ENCODE results near the gene FXYD2.
"Not testable (repeated sequence)": the region's sequence is repeated elsewhere in the genome, so short reads cannot be mapped to it uniquely, and the experiment has no call there.

Gene FXYD2

DNA sequence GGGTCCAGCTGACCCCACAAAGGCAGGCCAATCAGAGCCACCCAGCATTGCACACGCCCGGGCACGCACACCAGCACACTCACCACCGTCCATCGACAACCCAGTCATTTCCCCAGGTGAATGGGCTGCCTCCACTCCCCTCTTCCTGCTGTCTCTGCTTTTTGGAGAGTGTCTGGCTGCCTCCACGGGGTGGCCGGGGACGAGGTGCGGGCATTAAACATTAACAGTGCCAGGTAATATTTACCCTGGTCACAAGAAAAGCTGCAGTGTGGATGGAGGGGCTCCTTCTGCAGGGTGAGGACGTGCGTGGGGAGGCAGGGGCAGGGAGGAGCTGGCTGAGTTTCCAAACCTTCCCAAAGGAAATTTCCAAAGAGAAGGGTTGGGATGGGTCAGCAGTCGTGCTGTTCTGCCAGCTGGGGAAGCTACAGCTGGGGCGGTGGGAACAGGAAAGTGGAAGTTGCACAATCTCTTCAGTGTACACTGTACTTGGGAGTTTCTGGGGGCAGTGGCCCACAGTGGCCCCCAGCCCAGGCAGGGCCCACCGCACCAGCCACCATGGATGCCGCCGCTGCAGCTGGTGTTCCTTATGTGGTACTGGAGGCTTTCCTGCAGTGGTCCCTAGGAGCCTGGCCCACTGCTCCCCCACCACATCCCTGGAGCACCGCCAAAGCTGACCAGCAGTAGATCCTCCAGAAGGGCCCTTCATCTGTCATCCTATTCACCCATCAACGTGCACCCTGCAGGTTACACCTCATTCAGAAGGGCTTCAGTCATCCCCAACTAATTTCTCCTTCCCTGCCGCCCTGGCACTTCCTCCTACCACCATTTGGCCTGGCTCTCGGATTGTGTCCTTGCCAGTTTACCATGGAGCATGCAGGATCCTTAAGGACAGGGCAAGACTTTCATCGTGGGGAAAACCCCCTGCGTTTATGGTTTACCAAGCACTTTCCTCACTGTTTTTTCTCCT lies at the start of gene FXYD2:
Gene FXYD2 (minus strand): TSS at position 174 of the 967 bp plus-strand sequence. CDS start 66 bp downstream, at position 108.
- no peak for DNase-seq (ENCODE audit: low read depth)

GRCh38 chr11:117873828-117874125 lies 49.2 kb upstream of the FXYD2 start:
- no peak for DNase-seq (ENCODE audit: low read depth)

- no peak for DNase-seq (ENCODE audit: low read depth)
Observed at GRCh38 chr11:117872975-117873827, 48.7 kb upstream of the FXYD2 start.

GRCh38 chr11:117872420-117872961 lies 47.9 kb upstream of the FXYD2 start:
- no peak for DNase-seq (ENCODE audit: low read depth)

DNA sequence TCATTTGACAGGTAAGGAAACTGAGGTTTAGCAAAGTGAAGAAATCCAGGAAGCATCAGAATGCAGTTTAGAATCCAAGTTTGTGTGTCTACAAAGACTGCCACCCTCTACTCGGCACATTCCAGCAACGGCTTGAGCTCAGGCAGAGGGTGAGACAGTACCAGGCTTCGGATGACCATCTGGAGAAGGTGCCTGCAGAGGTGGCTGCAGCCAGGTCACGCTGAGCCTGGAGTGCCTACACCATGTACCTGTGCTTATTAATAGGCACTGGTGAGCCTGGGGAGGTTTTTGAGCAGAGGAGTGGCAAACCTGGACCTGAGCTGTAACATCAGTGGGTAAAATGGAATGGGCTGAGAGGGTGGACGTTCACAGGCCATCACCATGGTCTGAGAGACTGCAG lies 47.2 kb upstream of the FXYD2 start:
- no peak for DNase-seq (ENCODE audit: low read depth)

GRCh38 chr11:117871160-117871559 lies 46.6 kb upstream of the FXYD2 start:
- no peak for DNase-seq (ENCODE audit: low read depth)

DNA sequence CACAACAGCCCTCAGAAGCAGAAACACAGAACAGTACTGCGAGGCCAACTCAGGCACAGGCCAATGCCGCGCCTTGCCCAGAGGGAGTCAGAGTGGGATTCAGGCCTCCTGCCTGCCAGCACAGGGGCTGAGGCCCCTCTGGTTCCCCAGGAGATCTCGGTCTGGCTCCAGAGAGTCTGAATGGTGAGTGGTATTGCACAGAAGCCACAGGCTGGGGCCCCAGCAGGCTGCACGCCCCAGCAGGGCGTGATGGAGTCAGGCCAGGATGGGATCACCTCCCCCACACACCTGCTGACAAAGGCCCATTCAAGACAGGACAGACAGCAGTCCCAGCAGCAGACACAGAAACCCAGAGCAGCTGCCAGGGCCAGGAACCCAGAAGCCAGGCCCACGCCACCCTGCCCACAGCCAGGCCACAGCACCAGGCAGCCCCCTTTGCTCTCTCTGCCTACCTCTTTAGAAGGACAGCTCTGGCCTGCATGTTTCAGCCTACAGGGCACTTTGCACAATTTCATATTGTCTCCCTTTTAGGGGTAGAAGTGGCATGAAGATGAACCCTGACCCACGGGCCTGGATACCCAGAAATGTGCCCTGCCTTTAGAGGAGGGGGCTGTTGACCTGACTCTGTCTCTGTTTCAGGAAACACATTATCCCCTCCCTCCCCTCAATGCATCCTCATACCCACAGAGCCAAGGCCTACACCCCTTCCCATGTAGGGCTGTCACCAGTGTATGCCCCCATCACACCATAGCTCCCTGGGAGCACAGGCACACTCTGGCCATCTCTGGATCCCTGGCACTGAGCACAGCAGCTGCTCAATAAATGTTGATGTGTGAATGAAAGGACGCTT lies 45.8 kb upstream of the FXYD2 start:
- no peak for DNase-seq (ENCODE audit: low read depth)

DNA sequence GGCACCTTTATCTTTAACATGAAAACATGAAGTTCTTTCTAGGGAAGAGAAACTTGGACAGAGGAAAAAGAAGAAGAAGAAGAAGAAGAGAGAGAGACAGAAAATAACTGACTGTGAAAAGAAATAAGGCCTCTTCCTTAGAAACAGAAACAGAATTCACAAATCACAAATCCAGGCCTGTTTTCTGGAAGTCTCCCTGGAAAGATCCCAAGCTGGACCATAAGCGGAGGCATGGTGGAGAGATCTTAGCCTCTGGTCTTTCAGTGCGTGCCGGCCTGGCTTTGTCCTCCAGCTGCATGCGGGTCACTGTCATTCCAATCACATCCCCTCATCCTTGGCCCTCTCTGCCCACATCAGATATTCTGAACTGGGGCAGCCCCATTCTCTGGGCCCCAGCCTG lies 45.1 kb upstream of the FXYD2 start:
- no peak for DNase-seq (ENCODE audit: low read depth)

DNA sequence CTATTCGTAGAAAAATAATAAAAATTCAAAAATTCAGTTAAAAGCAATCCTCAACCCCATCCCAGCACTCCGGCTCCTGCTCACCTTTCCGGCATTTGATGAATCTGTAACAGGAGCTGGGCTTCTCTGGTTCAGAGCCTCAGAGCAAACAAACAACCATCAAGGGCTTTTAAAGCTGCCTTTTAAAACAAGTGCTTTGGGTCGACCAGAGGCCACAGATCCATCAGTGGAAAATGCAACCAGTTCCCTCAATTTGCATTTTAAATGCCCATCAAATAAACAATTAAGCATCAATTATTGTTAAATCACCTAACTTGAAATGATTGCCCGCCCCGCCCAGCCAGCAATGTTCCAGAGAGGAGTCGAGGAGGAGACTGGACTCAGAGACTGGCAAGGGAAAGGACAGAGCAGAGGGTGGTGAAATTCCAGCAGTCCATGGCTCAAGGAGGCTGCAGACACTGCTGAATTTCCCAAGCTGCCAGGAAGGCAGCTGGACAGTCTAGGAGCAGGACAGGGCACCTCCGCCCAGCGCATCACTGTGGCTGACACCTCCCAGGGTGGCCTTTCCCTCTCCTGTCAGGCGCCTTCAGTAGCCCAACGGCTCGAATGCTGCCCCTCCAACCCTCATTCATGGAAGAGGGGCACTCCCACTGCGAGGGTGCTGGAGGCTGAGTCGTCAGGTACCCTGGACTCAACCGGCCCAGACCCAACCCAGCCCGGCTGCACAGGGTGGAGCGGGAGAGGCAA lies 44.4 kb upstream of the FXYD2 start:
- no peak for DNase-seq (ENCODE audit: low read depth)

- DNase-seq (ENCODE audit: low read depth): no peak
Observed at GRCh38 chr11:117868088-117868487, 43.5 kb upstream of the FXYD2 start.

DNA sequence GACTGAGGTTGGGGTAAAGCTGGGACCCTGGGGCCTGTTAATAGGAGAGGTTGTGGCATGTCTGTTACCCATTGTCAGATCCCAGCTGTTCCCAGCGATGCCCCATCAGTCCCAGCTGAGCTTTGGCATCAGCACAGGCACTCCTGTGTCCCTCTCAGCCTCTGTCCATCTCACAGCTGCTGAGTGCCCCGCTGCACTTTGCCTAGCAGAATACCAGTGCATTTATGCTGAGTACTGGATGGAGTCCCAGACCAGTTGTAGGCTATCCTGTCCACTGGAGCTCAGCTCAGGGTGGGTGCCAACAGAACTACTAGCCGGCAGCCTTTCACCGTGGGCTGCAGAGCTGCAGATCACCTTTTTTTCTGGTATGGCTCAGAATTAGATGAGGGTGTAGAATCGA lies 42.0 kb upstream of the FXYD2 start:
- DNase-seq (ENCODE audit: low read depth): no peak

DNA sequence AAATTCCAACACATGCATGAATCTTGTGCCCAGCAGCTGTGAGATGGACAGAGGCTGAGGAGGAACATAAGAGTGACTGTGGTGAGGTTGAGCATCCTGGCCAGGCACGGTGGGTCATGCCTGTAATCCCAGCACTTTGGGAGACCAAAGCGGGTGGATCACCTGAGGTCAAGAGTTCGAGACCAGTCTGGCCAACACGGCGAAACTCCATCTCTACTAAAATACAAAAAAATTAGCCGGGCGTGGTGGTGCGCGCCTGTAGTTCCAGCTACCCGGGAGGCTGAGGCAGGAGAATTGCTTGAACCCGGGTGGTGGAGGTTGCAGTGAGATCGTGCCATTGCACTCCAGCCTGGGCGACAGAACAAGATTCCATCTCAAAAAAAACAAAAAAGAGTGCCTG lies 41.0 kb upstream of the FXYD2 start:
- not testable (repeated sequence) for DNase-seq (ENCODE audit: low read depth)

DNA sequence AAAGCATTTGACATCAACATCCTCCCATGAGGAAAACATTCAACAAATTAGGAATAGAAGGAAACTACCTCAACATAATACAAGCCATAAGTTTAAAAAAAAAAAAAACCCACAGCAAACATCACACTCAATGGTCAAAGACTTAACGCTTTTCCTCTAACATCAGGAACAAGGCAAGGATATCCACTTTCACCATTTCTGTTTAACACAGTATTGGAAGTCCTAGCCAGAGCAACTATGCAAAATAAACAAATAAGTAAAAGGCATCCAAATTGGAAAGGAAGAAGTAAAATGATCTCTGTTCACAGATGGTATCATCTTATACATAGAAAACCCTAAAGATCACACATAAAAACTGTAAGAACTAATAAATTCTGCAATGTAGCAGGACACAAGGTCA lies 38.8 kb upstream of the FXYD2 start:
- DNase-seq (ENCODE audit: low read depth): no peak

- DNase-seq (ENCODE audit: low read depth): no peak
Observed at GRCh38 chr11:117862753-117863152, 38.2 kb upstream of the FXYD2 start.

DNA sequence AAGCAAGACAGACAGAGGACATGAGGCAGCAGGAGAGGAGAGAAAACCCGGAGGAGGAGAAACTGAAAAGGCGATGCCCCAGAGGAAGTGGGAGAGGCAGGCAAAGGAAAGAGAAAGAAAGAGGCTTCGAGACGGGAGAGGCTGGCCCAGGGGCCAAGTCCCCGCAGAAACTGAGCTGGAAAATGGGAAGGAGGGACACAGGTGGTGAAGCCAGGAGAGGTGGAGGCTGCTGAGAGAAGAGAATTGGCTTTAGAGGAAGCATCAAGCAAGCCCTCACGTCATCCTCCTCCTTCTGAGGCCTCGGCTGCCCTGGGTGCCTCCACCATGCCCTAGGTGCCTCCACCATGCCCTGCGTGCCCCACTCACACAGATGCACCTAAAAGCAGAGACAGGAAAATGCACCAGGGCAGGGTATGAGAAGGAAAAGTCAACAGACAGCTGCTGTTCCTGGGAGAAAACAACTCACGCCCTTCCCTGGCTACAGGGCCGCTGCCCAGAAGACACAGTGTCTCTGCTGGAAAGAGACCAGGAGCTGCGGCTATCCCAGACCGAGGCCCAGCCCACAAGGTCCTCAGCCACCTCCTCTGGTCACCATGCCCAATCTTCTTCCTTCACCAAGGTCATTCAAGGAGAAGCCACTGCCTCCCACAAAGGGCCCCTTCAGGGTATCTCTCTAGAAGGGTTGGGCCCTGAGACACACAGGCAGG lies 37.6 kb upstream of the FXYD2 start:
- no peak for DNase-seq (ENCODE audit: low read depth)

GRCh38 chr11:117861151-117862018 lies 36.8 kb upstream of the FXYD2 start:
- DNase-seq (ENCODE audit: low read depth): no peak

DNA sequence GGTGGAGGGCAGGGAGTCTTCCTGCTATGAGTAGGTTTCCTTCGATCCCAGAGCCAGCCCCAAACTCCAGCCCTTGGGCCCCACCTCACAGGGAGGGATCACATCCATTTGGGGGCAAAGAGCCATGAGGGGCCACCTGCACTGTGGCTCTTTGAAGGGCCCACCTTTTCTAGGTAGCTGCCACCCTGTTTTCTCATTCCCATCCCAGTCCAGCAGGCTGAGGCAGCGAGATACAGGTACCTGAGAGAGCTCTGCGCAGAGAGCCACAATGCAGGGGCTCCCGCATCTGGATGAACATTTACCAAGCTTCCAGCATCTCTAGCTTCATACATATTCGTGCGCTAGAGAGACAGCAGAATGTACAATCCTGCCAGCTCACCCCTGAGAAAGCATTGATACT lies 35.6 kb upstream of the FXYD2 start:
- no peak for DNase-seq (ENCODE audit: low read depth)

DNA sequence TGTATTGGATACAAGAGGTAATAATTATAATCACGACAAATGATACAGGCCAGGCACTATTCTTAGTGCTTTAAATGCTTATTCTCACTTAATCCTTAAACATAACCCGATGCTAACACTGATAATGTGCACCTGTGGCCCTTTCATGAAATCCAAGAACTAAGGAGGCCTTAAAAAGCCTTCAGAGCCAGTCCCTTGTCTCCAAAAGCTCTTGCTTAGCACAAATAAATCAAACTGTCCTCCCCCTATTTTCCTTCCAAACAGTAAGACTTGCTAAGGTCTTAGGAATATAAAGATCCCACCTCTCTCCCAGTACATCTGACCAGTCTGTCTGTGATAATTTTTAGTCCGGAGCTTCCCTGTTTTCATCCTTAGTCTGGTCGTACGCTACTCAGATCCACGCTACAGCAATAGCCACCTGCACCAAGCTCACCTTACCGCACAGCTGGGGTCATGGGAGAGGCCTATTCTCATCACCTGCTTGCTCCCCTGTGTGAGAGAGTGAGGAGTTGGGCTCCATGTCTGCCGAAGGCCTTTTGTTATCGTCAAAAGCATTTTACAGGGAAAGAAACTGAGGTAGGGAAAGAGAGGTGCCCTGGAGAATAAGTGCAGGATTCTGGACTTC lies 35.1 kb upstream of the FXYD2 start:
- DNase-seq (ENCODE audit: low read depth): no peak

DNA sequence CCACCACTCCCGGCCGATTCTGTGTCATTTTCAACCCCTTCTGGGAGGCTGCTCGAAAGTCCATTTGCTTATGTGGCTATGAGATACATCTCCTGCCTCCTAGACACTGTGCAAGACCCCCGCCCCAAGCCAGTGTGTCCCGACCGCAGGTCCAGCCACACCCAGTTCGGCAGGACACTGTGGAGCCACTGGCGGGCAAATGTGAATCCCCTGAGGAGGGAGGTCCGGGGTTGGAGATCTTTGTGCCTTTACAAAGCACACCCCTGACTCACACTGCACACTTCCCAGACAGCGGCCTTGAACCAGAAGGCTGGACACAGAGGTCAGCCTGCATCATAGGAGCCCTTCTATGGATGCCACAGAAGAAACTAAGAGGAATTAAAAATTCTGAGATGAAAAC lies 34.5 kb upstream of the FXYD2 start:
- no peak for DNase-seq (ENCODE audit: low read depth)

Data from activated T-helper 9 cell treated with anti-CD3 and anti-CD28 coated beads, Interleukin-2, amount 50 U/mL, for 16 hours (primary cell).